ENCODE results near the gene UBE2G2. TPM values are rescaled to one million over a fixed set of nuclear protein-coding genes. Genes with fewer than 3 reads are reported as not detected.

The UBE2G2 gene
- total and polyA plus RNA-seq, 2 of the 4 experiments (the other 2 are of a cell fraction) = 65.4 to 91.7 TPM

DNA sequence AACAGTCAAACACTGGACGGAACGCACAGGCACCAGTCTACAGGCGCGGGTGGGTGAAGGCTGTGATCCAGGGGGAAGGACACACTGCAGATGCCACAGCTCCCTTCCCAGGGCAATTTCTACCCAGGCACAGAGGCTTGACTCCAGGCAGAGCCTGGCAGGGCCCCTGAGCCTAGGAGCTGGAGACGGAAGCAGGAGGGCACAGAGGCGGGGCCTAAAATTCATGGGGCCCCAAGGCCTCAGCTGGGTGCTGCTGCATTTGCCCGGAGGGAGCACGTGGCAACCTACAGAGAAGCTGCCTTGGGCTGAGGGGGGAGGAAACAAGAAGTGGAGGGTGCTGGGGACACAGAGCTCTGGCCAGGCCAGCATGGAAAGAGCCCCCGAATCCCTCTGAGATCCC, 41.2 kb downstream of the UBE2G2 start:
- intact Hi-C loops (cut with micrococcal nuclease) (no loop called here), in situ Hi-C loops (cut with MboI; ENCODE audit: low sequenced_read_pairs) (no loop called here), dilution Hi-C loops (cut with HindIII; ENCODE audit: low sequenced_read_pairs, unreplicated experiment) (no loop called here)
- H2BK5ac ChIP-seq (ENCODE audit: low read depth, low read length, poor library complexity, severe bottlenecking) = no peak overlapping the region
- no peak overlapping the region for H4K5ac ChIP-seq (ENCODE audit: low read depth, low read length)
- H3K9me1 ChIP-seq (ENCODE audit: insufficient read depth, low read length) = no peaks in the 10 kb centered on the region
- ChIA-PET CTCF (no interaction called here), POLR2A (ENCODE audit: unreplicated experiment) (no interaction called here)
- H2AFZ ChIP-seq (replicated peaks; ENCODE audit: low read length, poor library complexity) = no peak overlapping the region
- H3K27me3 ChIP-seq (ENCODE audit: control insufficient read depth, insufficient read depth, low read length) = peaks cover 3% of the 10 kb centered on the region; the same call in 1 of the 2 replicates
- H4K20me1 ChIP-seq (ENCODE audit: insufficient read depth, low read length) = no peaks in the 10 kb centered on the region; the same call in none of the 2 replicates
- H2AK5ac ChIP-seq (ENCODE audit: low read depth, low read length) = no peak overlapping the region
- H3K27ac ChIP-seq (ENCODE audit: insufficient read depth, low read length) = no peak overlapping the region
- no peak overlapping the region for H3K23ac ChIP-seq (ENCODE audit: low read depth, low read length)
- H2BK120ac ChIP-seq (ENCODE audit: low read depth, low read length) = no peak overlapping the region
- no peak overlapping the region for H3K56ac ChIP-seq (ENCODE audit: extremely low read depth, insufficient read depth, low read length)
- ATAC-seq (ENCODE audit: low read depth) (no peak), DNase-seq (no peak)
- no peak overlapping the region for H4K8ac ChIP-seq (ENCODE audit: low read depth in 2 of 2, low read length in 2 of 2)
- no peak for TF ChIP-seq MAFK (IDR thresholded peaks at IDR 0.05; ENCODE audit: low read depth, low read length)
- no peak for TF ChIP-seq RAD21 (IDR thresholded peaks at IDR 0.05; ENCODE audit: low read length)
- TF ChIP-seq POLR2A (IDR thresholded peaks at IDR 0.05; ENCODE audit: low read depth, low read length) = no peak
- no peak for TF ChIP-seq CEBPB (IDR thresholded peaks at IDR 0.05; ENCODE audit: low read depth, low read length)
- TF ChIP-seq MAZ (IDR thresholded peaks at IDR 0.05; ENCODE audit: borderline replicate concordance, low read depth, low read length) = no peak
- TF ChIP-seq, protein P1, sequence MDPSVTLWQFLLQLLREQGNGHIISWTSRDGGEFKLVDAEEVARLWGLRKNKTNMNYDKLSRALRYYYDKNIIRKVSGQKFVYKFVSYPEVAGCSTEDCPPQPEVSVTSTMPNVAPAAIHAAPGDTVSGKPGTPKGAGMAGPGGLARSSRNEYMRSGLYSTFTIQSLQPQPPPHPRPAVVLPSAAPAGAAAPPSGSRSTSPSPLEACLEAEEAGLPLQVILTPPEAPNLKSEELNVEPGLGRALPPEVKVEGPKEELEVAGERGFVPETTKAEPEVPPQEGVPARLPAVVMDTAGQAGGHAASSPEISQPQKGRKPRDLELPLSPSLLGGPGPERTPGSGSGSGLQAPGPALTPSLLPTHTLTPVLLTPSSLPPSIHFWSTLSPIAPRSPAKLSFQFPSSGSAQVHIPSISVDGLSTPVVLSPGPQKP (IDR thresholded peaks at IDR 0.05; ENCODE audit: borderline replicate concordance, low read depth, low read length) = no peak
- no peak overlapping the region for H3K4me3 ChIP-seq (ENCODE audit: insufficient read depth, low read depth, low read length)
- H3K79me1 ChIP-seq (ENCODE audit: low read depth in 1 of 2, low read length in 2 of 2) = no peaks in the 10 kb centered on the region
- no peak overlapping the region for H2AK9ac ChIP-seq (replicated peaks; ENCODE audit: low read depth, low read length, poor library complexity)
- 30% methylated on average over 2 of the region's 9 CpGs; no CpG with 5 or more reads in 1 of the 2 experiments for WGBS, 2 experiments (ENCODE audit: extremely low coverage in 2 of 2, insufficient read length in 1 of 2)
- H3K4ac ChIP-seq (ENCODE audit: low read depth, low read length) = no peak overlapping the region
- no peaks in the 10 kb centered on the region for H3K9me3 ChIP-seq (ENCODE audit: control insufficient read depth, insufficient read depth, low read length)
- no peak overlapping the region for H3K18ac ChIP-seq (ENCODE audit: low read depth, low read length)
- no peak overlapping the region for H3K4me2 ChIP-seq (ENCODE audit: low read depth, low read length)
- H2BK15ac ChIP-seq (ENCODE audit: low read depth, low read length) = no peak overlapping the region
- no peaks in the 10 kb centered on the region for H3K36me3 ChIP-seq (ENCODE audit: control insufficient read depth, insufficient read depth, low read length)
- no peaks in the 10 kb centered on the region for H3K4me1 ChIP-seq (ENCODE audit: control insufficient read depth, insufficient read depth, low read length)
- H4K91ac ChIP-seq (ENCODE audit: insufficient read depth, low read depth, low read length) = no peak overlapping the region
- H2BK20ac ChIP-seq (ENCODE audit: low read depth, low read length) = no peak overlapping the region
- no TSS peak for BruUV-seq (replicated peaks)
- H3K14ac ChIP-seq (replicated peaks; ENCODE audit: low read depth, low read length) = no peak overlapping the region
- H3K9ac ChIP-seq (ENCODE audit: low read depth, low read length) = no peak overlapping the region
